Measurements from ENCODE around the gene C19orf67. TPM values are rescaled to one million over a fixed set of nuclear protein-coding genes. Genes with fewer than 3 reads are reported as not detected.
A peak's percentile ranks its signal among the peaks of the same experiment; 100 is the strongest.
"Not testable (repeated sequence)": the region's sequence is repeated elsewhere in the genome, so short reads cannot be mapped to it uniquely, and the experiment has no call there.

The C19orf67 gene
- total RNA-seq, 1 donor from 2014 or later: 0.63 TPM

GRCh38 chr19:14035706-14036105, 49.9 kb downstream of the C19orf67 start:
- TF ChIP-seq CTCF (conservative IDR thresholded peaks at IDR 0.05; ENCODE audit: low read depth, low read length): no peak
- no peak overlapping the region for H3K4me3 ChIP-seq (ENCODE audit: low read depth, low read length)
- no peak for DNase-seq (ENCODE audit: low read depth)

- not testable (repeated sequence) for H3K4me3 ChIP-seq (ENCODE audit: low read depth, low read length); DNase-seq (ENCODE audit: low read depth)
- TF ChIP-seq CTCF (conservative IDR thresholded peaks at IDR 0.05; ENCODE audit: low read depth, low read length): peak; percentile 8
Observed at GRCh38 chr19:14035159-14035558, 50.4 kb downstream of the C19orf67 start.

- no peak overlapping the region for H3K4me3 ChIP-seq (ENCODE audit: low read depth, low read length)
- TF ChIP-seq CTCF (conservative IDR thresholded peaks at IDR 0.05; ENCODE audit: low read depth, low read length): no peak
- no peak for DNase-seq (ENCODE audit: low read depth)
Observed at GRCh38 chr19:14033946-14034345, 51.6 kb downstream of the C19orf67 start.

- no peak for DNase-seq (ENCODE audit: low read depth)
- peak within 1 kb of the TSS; percentile 71 for H3K4me3 ChIP-seq (ENCODE audit: low read depth, low read length)
- peak; percentile 77 for TF ChIP-seq CTCF (conservative IDR thresholded peaks at IDR 0.05; ENCODE audit: low read depth, low read length)
Observed at GRCh38 chr19:14031719-14032480, 53.7 kb downstream of the C19orf67 start, which contains the start of gene IL27RA. Gene IL27RA, plus strand, starts transcription at chr19:14031762. Its CDS starts 111 bp downstream, at chr19:14031873.

Other genes with a start within 250 kb of the C19orf67 start
- gene NANOS3, start 208.6 kb downstream of the C19orf67 start, total RNA-seq: not detected in 2 replicates
- gene BRME1, start 179.7 kb downstream of the C19orf67 start, total RNA-seq: 0.58 and 1.4 TPM in 2 replicates
- 27.2 and 30.6 TPM in 2 replicates for gene CC2D1A, start 179.6 kb downstream of the C19orf67 start, total RNA-seq
- gene PODNL1, start 147.4 kb downstream of the C19orf67 start, total RNA-seq: 0.46 TPM in 1 of 2 replicates, not detected in the other
- gene DCAF15, start 133.3 kb downstream of the C19orf67 start, total RNA-seq: 49.5 and 52.5 TPM in 2 replicates
- gene RFX1, start 79.5 kb downstream of the C19orf67 start, total RNA-seq: 4.2 and 4.5 TPM in 2 replicates
- not detected in 2 replicates for gene RLN3, start 57.6 kb downstream of the C19orf67 start, total RNA-seq
- gene IL27RA, start 54.0 kb downstream of the C19orf67 start, total RNA-seq: 9.3 and 10.1 TPM in 2 replicates
- gene PALM3, start 23.7 kb downstream of the C19orf67 start, total RNA-seq: 0.17 and 0.36 TPM in 2 replicates
- gene MISP3, start 13.0 kb downstream of the C19orf67 start, total RNA-seq: 0.80 and 6.0 TPM in 2 replicates
- 30.7 and 53.6 TPM in 2 replicates for gene SAMD1, start 5.0 kb upstream of the C19orf67 start, total RNA-seq
- 40.8 and 41.0 TPM in 2 replicates for gene PRKACA, start 32.0 kb upstream of the C19orf67 start, total RNA-seq
- gene ASF1B, start 50.8 kb upstream of the C19orf67 start, total RNA-seq: 74.0 and 98.7 TPM in 2 replicates
- gene ADGRL1, start 120.4 kb upstream of the C19orf67 start, total RNA-seq: 1.4 and 3.3 TPM in 2 replicates